Mucosa of rectum (tissue), 2 donors: ENCODE results near the gene THOC5.
A peak's percentile ranks its signal among the peaks of the same experiment; 100 is the strongest.
"Not testable (repeated sequence)": the region's sequence is repeated elsewhere in the genome, so short reads cannot be mapped to it uniquely, and the experiment has no call there.

Experiments used
- H3K27ac ChIP-seq, 2 donors: one replicate each; pipeline ENCODE4 v1.7.0; 2013; ENCODE audit warnings: inconsistent platforms in 2 of 2, low read depth in 2 of 2, low read length in 2 of 2
- H3K27me3 ChIP-seq, 2 donors: one replicate each; pipeline ENCODE4 v1.7.0; 2013; ENCODE audit warnings: low read length in 2 of 2; ENCODE audit not compliant: control insufficient read depth in 2 of 2, insufficient read depth in 2 of 2
- H3K36me3 ChIP-seq, 2 donors: one replicate each; pipeline ENCODE4 v1.7.0; 2013; ENCODE audit warnings: low read length in 2 of 2; ENCODE audit not compliant: control insufficient read depth in 2 of 2, insufficient read depth in 2 of 2
- H3K4me1 ChIP-seq, 2 donors: one replicate each; pipeline ENCODE4 v1.7.0; 2013; ENCODE audit warnings: low read length in 2 of 2, mild to moderate bottlenecking in 1 of 2; ENCODE audit not compliant: control insufficient read depth in 2 of 2, insufficient read depth in 2 of 2
- H3K4me3 ChIP-seq, 2 donors: one replicate each; pipeline ENCODE4 v1.7.0; 2013; ENCODE audit warnings: low read length in 2 of 2
- H3K9ac ChIP-seq, 2 donors: one replicate each; pipeline ENCODE4 v1.7.0; 2013; ENCODE audit warnings: low read length in 2 of 2, low read depth in 1 of 2, mild to moderate bottlenecking in 1 of 2
- H3K9me3 ChIP-seq, 2 donors: one replicate each; pipeline ENCODE4 v1.7.0; 2013; ENCODE audit warnings: low read length in 2 of 2; ENCODE audit not compliant: control insufficient read depth in 2 of 2
- donor health status: healthy.
- donor health status: Normal muscosa, but diverticular disease.

Gene THOC5

DNA sequence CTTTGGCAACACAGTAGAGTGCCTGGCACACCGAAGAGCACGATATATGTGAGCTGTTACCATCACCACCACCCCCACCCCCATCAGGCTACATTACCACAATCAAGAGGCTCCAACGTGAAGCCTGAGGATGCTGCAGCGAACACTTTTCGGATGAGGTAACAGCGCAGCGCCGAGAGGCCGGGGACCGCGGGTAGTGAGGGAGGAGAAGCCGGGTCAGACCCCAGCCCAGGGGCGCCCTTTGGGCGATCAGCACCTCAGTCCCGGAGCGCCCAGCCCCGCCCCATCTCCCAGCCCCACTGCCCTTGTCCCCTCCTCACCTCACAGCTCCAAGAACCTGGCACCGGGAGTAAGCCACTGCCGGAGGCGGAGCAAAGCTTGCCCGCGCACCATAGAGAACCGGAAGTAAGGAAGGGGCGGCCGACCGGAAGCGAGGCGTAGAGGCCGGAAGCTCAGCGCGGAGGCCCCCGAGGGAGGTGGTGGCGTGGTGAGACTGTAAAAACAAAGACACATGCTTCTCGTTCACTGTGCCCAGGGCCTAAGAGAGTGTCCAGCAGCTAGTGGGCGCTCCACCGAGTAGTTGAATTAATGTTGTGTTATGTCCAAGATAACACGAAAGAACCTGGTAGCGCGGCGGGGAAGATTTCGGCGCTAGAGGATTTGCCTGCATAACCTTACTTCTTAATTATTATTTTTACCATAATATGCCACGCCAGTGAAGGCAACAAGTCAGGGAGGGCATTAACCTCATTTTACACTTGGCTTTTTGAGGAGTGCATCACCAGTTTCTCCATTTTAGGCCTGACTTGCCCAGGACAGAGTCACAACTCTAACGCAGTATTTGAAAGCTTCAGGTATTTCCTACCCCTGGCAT, at the start of gene THOC5:
THOC5 (minus strand) TSS at position 407 of the 874 bp plus-strand sequence. CDS start 4,610 bp downstream, outside the sequence.
- no peaks in the 10 kb centered on the region for H3K9me3 ChIP-seq
- peaks cover 6 to 9% of the 10 kb centered on the region in 2 donors for H3K4me1 ChIP-seq
- H3K27me3 ChIP-seq: no peaks in the 10 kb centered on the region
- H3K27ac ChIP-seq: peak within 1 kb of the TSS; percentile 74 to 75
- peak within 1 kb of the TSS; percentile 92 to 98 for H3K4me3 ChIP-seq
- peaks cover 18 to 26% of the 10 kb centered on the region in 2 donors for H3K36me3 ChIP-seq
- peak within 1 kb of the TSS; percentile 78 to 88 for H3K9ac ChIP-seq

- Histone ChIP-seq H3K4me1 (peaks cover 0 to 6% of the 10 kb centered on the region in 2 donors), H3K27me3 (no peaks in the 10 kb centered on the region), H3K9me3 (no peaks in the 10 kb centered on the region), H3K4me3 (no peak overlapping the region), H3K27ac (no peak overlapping the region), H3K9ac (no peak overlapping the region), H3K36me3 (no peaks in the 10 kb centered on the region)
These were observed 45.1 kb upstream of the THOC5 start for GRCh38 chr22:29598684-29599020.

DNA sequence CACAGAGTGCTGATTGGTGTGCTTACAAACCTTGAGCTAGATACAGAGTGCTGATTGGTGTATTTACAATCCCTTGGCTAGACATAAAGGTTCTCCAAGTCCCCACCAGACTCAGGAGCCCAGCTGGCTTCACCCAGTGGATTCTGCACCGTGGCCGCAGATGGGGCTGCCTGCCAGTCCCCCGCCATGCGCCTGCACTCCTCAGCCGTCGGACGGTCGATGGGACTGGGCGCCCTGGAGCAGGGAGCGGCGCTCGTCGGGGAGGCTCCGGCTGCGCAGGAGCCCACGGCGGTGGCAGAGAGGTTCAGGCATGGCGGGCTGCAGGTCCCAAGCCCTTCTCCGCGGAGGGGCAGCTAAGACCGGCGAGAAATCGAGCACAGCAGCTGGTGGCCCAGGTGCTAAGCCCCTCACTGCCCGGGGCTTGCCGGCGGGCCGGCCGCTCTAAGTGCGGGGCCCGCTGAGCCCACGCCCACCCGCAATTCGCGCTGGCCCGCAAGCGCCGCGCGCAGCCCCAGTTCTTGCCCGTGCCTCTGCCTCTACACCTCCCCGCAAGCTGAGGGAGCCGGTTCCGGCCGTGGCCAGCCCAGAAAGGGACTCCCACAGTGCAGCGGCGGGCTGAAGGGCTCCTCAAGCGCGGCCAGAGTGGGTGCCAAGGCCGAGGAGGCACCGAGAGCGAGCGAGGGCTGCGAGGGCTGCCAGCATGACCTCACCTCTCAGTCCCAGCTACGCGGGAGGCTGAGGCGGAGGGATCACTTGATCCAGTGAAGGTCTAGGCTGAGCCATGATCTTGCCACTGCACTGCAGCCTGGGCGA, 44.5 kb upstream of the THOC5 start:
- H3K9me3 ChIP-seq, H3K9ac ChIP-seq, H3K4me3 ChIP-seq, H3K36me3 ChIP-seq, H3K27ac ChIP-seq, H3K4me1 ChIP-seq, H3K27me3 ChIP-seq: not testable (repeated sequence)

GRCh38 chr22:29596408-29596807, 42.9 kb upstream of the THOC5 start:
- Histone ChIP-seq H3K4me1 (peaks cover 0 to 4% of the 10 kb centered on the region in 2 donors), H3K9me3 (no peaks in the 10 kb centered on the region), H3K27ac (no peak overlapping the region), H3K27me3 (no peaks in the 10 kb centered on the region), H3K36me3 (no peaks in the 10 kb centered on the region), H3K4me3 (no peak overlapping the region), H3K9ac (no peak overlapping the region)

- not testable (repeated sequence) for H3K27ac ChIP-seq, H3K4me1 ChIP-seq, H3K36me3 ChIP-seq, H3K27me3 ChIP-seq, H3K9ac ChIP-seq, H3K4me3 ChIP-seq, H3K9me3 ChIP-seq
These were observed 40.9 kb upstream of the THOC5 start for GRCh38 chr22:29594447-29594846.

DNA sequence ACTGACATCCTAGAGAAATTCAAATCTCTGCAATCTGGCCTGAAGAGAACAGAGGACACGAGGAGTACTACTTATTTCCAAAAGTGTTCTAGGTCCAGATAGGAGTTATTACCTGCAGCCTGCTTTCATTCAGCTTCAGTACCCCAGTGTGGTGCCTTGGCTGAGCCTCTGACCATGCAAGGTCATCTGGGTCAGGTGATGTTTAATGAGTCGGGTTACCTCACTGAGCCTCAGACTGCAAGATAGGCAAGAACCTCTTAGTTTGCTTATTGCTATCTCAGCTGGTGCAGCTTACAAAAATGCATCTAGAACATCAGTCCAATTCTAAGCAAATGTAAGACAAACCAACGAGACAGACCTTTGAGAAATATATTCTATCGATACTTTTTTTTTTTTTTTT, 40.4 kb upstream of the THOC5 start:
- Histone ChIP-seq H3K36me3 (no peaks in the 10 kb centered on the region), H3K27me3 (no peaks in the 10 kb centered on the region), H3K27ac (no peak overlapping the region), H3K4me3 (no peak overlapping the region), H3K4me1 (peaks cover 0 to 4% of the 10 kb centered on the region in 2 donors), H3K9ac (no peak overlapping the region), H3K9me3 (no peaks in the 10 kb centered on the region)

- Histone ChIP-seq H3K9me3 (no peaks in the 10 kb centered on the region), H3K9ac (peak overlapping the region in 1 of 2 donors; percentile 17), H3K27me3 (no peaks in the 10 kb centered on the region), H3K4me3 (no peak overlapping the region), H3K27ac (no peak overlapping the region), H3K4me1 (no peaks in the 10 kb centered on the region), H3K36me3 (no peaks in the 10 kb centered on the region)
These were observed 34.6 kb upstream of the THOC5 start for GRCh38 chr22:29587938-29588699.

GRCh38 chr22:29586193-29586705, 32.7 kb upstream of the THOC5 start:
- not testable (repeated sequence) for H3K36me3 ChIP-seq, H3K9me3 ChIP-seq, H3K27me3 ChIP-seq, H3K27ac ChIP-seq, H3K4me1 ChIP-seq, H3K9ac ChIP-seq, H3K4me3 ChIP-seq

DNA sequence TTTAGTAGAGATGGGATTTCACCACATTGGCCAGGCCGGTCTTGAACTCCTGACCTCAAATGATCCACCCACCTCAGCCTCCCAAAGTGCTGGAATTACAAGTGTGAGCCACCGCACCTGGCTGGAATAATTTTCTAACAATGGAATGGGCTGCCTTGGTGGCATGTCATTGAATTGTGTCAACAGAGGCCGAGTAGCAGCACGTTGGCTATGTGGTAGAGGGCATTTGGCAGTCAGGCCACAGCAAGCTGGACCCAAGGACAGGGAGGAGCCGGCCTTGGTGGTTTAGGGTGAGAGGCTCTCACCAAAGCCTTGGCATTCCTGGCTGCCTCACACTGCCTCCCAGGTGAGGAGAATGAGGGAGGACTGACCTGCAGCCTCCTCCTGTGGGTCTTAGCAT, 31.4 kb upstream of the THOC5 start:
- H3K4me3 ChIP-seq: no peak overlapping the region
- no peaks in the 10 kb centered on the region for H3K27me3 ChIP-seq
- H3K9ac ChIP-seq: no peak overlapping the region
- H3K4me1 ChIP-seq: peaks cover 7 to 9% of the 10 kb centered on the region in 2 donors
- no peaks in the 10 kb centered on the region for H3K36me3 ChIP-seq
- H3K9me3 ChIP-seq: no peaks in the 10 kb centered on the region
- no peak overlapping the region for H3K27ac ChIP-seq
